ENCODE measurements around the gene ALDH16A1.

The ALDH16A1 gene

DNA sequence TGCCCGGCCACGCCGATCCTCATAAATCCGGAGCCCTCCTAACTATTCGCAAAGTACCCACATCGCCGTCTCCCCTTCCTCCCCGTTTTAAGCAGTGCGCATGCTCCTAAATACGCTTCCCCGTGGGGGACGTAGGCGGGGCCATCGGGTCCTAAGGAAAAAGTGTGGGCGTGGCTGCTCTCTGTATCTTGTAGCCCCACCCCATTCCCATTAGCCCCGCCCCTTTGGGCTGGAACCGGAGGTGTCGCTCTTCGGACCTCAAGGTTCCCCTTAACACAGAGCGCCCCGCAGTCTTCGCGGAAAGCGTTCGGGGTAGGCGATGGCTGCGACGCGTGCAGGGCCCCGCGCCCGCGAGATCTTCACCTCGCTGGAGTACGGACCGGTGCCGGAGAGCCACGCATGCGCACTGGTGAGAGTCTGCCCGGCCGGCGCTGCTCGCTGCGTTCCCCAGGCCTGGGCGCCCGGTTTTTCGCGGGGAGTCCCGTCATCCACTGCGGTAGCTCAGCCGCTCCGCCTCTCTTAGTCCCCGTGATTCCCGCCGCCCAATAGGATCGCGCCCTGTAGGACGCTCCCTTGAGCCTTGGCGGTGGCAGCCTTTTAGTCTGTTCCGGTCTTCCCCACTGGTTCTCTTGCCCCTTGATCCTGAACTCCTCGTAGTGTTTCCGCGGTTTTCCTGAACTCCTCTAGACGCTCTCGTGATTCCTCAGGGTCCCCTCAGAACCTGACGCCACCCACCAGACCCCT, at the start of gene ALDH16A1:
ALDH16A1 (plus strand) TSS at position 213 of the 744 bp plus-strand sequence; CDS start at position 320, 107 bp downstream.
- peak; percentile 97 for DNase-seq

DNA sequence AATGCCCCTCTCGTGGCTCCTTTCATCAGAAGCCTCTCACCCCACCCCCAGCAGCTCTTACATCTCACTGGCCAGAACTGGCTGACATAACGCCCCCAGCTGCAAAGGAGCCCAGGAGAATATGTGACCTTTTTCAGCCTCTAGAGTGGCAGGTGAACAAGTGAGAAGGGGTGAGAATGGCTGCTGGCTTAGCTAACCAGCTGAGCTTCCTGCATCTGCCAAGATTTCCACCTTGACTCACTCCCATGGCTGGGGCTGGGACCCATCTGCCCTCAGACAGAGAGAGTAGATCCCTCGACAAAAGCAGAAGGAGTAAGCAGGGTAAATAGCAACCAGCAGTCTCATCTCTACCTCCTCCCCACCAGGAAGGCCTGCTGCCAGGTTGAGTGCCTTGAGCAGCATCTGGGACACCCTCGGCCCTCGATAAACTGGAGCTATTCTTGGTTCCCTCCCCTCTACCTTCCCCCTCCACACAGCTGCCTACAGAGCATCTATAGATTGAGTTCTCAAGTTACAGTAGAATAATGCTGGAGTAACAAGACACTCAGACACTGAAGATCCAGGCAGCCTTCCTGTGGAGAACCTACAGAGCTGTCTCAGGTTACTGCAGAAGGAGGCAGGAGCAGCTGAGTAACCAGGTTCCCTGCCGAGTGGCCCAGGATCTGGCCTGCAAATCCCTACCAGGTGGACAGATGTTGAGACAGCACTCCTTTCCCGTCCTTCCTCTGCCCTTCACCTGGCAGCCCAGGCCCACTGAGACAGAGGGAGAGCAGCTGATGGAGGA, 49.4 kb upstream of the ALDH16A1 start:
- no peak for DNase-seq

DNA sequence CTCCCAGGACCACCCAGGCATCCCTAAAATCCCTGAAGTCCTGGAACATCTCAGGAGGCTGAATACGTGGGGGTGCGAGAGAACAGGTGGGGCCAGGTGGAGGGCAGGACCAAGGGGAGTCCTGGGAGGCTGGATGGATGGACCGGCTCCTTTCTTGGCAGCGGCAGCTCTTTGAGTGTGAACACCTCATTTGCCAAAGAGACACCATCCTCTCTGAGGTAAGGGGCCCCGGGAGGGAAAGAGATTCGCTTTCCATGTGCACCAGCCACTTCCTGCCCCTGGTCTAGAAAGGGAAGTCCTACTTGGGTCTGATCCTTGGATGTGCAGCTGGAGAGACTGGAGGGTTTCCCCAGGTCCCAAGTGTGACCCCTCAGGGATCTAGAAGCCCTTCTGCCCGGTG, 45.9 kb upstream of the ALDH16A1 start:
- DNase-seq = no peak

DNA sequence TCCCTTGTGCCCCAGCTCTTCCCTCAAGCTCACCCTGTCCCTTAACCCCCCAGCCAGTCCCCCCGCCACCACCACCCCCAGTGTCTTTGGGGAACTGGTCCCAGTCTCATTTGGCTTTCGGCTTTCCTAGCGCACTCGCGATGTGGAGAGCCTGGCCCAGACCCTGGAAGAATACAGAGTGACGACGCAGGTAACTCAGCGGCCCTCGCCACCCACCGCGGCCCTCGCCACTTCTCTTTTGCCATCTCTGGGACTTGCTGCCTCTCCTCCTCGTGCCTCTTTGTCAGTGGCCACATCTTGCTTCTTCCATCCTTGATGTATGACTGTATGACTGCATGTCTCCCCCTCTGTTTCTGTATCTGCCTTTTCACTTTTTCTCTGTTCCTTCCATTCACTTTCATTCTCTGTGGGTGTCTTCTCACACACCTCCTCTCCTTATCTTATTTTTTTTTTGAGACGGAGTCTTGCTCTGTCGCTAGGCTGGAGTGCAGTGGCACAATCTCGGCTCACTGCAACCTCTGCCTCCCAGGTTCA, 45.5 kb upstream of the ALDH16A1 start:
- DNase-seq = no peak

DNA sequence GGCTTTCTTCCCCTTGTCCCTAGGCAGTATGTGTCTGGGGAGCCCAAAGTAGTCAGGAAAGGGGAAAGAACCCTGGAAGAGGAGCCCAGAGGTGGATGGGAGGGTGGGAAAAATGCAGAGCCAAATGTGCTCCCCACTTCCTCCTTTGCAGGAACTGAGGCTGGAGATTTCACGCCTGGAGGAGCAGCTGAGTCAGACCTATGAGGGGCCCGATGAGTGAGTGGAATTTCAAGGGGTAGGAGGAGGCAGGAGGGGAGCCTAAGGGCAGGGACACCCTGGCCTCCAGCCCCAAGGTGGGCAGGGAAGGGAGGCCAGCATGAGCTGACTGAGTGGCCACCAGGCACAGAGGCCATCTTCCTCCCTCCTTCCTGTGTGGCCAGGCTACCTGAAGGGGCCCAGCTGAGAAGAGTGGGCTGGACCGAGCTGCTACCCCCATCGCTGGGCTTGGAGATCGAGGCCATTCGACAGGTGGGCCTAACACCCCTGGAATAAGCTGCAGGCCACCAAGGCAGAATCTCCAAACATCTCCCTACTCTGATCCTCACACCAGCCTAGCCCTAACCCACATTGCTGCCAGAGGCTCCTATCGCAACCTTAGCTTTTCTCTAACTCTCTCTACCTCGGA, 44.1 kb upstream of the ALDH16A1 start:
- DNase-seq = peak; percentile 16

DNA sequence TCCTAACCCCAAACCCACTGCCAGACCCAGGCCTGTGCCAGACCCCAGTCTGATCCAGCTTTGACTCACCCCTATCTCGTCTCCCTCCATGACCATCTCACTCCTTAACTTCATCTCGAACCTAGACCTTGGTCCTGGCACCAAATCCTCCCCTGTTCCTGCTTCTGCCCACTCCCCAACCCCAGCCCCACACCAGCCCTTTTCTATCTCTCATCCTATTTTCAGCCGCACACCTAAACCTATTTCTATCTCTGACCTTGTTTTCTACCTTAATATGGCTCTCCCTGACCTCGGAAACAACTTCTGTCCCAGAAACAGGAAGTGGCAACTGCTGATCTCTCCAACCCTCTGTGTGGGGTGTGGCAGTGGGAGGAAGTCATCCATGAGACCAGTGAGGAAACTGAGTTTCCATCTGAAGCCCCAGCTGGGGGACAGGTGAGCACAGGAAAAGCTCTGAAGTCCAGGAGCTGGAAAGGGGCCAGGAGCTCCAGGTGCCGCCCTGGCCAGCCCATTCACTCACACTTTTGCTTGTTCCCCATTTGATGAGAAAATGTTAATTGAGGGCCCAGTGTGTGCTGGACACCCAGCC, 43.5 kb upstream of the ALDH16A1 start:
- DNase-seq = no peak

DNA sequence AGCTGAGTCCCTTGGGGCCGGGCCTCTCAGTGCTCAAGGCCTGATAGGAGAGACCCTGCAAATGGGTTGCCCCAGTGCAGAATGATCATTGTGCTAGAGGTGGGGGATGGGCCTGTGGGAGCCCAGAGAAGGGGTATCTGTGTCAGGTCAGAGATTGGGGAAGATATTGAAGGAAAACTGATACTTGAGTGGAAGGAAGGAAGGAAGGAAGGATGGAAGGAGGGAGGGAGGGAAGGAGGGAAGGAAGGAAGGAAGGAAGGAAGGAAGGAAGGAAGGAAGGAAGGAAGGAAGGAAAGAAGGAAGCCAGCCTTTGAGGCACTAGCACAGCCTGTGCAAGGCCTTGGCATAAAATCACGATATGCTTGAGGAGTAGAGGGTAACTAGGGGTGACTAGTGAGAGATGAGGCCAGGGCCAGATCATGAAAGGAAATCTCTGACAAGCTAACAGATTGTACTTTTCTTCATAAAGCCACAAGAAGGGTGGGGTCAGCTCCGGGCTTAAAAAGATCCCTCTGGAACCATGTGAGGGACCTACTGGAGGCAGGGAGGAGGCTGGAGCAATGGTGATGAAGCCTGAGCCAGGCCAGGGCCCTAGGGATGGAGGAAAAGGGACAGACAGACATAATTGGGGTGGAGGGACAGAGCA, 41.2 kb upstream of the ALDH16A1 start:
- DNase-seq = no peak

DNA sequence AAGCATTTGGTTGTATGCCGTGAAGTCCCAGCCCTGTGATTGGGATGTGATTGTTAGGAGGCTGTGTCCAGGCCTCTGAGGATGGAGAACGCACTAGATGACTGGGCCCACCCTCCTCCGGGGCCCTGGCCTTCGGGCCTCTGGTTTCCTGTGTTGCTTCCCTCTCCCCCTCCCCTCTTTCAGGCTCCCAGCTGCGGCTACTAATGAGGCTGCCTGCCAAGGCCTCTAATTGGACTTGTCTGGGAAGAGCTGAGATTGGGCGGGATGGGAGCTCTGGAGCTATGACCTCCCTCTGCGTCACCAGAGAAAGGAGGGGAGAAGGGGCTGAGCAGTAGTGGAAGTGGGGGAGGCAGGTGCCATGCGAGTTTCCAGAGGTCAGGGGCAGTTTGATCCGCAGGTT, 39.7 kb upstream of the ALDH16A1 start:
- DNase-seq = no peak

DNA sequence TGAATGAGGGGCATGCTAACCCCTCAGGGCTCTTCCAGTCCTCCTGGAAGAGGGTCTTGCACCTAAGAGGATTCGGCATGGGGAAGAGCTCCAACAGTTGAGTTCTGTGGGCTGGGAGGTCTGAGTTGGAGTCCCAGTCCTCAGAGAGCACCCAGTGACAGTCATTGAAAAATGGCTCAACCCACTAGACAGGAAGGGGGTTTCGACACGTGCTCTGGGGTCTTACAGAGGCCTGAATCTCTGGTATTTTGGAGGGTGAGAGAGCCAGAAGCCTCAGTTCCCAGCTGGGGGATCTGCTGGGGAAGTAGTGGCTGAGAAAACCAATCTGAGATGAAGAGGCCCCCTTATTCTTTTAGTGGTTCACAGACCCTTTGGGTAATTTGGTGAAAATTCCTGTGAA, 38.8 kb upstream of the ALDH16A1 start:
- DNase-seq = no peak

DNA sequence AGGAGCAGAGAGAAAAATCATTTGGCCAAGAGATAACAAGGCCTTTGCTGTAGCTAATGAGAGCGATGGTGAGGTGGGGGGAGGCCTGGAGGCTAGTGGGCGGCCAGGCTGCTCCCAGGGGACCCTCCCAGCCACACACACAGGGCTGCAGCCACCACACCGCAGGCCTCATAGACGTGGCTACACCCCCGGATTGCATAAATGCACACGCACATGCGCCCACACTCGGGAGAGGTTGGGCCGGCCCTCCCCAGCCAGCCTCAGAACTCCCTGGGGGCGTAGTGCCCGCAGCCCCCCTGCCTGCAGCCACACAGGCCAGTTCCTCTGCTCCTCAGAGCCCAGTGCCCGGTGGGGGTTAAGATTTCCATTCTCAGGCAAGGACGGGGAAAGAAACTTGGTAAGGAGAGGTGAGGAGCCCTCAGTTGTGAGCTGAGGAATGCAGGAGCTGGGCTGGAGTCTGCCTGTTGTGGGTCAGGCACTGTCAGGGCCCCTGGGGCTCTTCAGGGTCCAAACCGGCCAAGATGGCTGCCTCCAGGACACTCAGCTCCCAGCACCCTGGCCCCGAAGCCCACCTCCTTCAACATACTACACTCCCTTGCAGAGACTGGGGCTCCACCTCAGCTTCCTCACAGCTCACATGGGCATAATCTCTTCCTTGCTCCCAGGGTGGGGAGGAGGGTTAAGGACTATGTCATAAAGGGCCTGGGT, 37.8 kb upstream of the ALDH16A1 start:
- no peak for DNase-seq

DNA sequence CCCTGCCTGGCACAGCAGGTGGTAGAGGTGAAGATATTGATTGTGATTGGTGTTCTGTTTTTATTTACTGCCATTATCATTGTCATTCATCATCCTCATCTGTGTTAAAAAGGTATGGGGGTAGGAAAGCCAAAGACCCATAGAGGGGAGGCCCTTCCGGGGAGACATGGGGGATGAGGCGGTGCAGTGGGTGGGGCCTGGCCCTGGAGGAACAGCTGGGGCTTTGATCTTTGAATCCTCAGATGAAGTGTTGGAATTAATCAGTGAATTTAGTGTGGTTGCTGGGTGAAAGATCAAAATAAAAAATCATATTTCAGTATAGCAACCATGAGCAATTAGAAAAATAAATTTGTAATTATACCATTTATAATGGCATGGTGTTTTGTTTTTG, 37.2 kb upstream of the ALDH16A1 start:
- DNase-seq = no peak

DNA sequence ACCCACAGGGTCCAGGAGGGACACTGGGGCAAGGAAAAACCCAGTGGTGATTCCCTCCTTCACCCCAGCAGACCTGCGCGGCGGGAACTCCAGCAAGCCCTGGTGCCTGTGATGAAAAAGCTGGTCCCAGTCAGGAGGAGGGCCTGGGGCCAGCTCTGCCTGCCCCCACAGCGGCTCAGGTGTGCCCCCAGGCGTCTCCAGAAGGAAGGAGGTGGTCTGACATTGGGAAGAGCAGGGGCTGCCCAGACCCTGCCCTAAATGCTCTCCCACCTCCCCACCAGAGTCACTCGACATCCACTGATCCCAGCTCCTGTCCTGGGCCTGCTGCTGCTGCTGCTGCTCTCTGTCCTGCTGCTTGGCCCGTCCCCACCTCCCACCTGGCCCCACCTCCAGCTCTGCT, 35.9 kb upstream of the ALDH16A1 start:
- DNase-seq = no peak

DNA sequence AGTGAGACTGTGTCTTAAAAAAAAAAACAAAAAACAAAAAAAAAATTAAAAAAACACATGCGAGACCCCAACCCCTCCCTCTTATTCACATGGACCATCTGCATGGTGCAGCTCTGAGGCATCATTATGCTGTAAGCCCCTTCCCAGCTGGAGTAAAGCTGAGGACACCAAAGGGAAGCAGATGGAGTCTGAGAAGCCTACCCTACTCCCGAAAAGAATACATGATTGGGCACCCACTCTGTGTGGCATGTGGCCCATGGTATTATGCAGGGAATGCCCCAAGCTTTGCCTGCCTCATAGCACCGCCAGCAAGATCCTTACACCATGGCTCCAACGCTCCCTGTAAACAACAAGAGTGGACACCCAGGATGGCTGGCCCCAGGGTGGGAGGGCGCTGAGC, 34.5 kb upstream of the ALDH16A1 start:
- no peak for DNase-seq

DNA sequence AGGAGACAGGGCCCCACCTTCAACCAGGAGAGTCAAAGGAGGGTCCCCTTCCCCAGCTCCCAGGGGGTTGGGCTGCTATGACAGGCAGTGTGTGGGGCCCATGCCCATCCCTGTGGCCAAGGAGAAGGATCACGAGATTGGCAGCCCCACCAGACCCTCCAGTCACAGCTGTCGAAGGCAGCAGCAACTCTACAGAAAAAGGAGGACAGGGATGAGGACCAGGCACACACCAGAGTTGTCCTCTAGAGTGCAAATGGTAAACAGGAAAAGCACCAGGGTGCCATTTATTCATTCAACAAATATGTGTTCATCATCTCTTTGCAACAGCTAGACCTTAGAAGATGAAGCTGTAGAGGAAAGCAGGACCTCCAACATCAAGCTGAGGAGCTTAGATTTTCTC, 33.9 kb upstream of the ALDH16A1 start:
- DNase-seq = no peak

DNA sequence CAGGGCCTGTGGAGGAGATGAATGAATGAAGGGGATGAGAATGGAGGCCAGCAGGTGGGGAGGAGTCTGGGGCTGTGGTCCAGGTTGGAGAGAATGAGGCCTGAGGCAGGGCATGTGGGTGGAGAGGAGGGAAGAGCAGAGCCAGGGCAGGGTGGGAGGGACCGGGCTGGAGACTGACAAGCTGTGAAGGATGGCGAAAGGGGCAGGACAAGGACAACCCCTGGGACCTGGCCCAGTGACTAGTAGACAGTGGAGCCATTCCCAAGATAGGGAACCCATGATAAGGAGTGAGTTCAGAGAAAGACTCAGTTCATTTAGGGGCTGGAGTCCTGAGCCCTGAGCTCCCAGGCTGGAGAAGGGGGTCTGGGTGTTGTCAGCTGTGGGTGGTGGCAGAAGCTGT, 32.8 kb upstream of the ALDH16A1 start:
- no peak for DNase-seq

DNA sequence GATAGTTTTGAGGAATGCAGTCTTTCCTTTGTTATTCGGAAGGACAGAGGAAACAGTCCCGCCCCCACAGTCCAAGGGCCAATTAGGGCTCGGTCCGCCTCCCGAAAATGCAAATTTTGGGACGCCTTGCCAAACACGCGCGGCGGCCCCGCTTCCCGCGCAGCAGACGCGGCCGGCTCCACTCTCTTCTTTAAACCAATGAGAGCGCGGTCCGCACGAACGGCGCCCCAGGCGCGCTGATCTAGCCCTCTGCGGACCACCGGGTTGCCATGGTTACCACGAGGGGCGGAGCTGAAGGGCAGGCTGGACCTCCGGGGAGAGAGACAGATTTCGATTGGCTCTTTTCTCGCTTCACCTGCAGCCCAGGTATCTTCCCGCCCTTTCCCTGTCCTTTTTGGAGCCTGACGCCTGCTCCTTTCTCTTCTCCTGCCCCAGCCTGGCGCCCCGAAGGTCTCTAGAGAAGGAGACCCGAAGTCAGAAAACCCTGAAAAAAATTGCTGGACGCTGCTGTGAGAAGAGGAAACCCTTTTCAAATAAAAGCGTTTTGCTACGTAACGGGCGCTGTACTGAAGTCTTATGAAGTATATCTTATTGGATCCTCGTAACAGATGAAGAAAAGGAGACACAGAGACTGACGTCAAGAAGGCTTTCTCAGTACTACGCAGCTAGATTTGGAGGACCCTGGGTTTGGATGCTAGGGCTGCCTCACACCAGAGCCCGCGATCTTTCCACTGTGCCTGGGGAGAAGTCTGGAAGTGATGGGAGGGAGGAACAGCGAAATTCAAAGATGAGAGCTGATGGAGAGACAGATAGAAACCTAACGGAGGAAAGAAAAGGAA, 31.8 kb upstream of the ALDH16A1 start:
- DNase-seq = no peak

DNA sequence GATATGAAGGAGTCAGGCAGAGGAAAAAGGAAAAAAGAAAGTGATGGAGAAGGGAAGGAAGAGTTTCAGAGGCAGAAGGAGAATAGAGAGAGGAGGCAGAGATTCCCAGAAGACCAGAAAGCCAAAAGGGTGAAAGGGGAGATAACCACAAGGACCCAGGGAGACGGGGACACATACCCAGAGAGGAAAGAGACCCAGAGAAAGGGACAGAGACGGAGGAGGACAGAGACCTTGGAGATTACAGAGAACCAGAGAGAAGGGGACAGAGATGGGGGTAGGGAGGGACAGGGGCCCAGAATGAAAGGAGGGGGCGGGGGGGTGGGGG, 31.2 kb upstream of the ALDH16A1 start:
- no peak for DNase-seq

DNA sequence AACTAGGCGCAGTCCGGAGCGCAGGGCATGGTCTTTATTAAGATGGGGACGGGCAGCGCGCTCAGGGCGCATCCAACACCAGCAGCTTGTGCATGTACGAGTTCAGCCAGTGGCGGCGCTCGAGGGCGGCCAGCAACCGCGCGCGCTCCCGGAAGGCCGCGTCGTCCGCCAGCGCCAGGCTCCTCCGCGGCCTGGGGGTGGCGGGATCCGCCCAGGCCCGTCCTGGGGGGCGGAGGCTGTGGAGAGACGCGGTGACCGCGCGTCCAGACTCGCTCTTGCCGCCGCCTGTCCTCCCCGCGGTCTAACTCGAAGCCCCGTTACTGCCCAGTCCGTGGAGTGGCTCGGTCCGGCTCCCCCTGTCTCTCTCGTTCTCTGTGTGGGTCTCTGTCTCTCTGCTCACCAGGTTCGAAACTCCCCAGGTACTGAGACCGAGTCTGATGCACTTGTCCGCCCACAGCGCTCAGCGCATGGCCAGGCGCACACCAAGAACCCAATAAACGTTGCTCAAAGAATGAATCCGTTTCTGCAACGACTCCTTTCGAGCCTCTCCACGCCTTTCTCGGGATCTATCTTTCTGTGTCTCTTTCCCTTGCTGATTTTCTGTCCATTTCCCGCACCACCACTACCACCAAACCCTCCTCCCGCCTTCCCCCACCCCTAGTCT, 30.5 kb upstream of the ALDH16A1 start:
- DNase-seq = no peak

DNA sequence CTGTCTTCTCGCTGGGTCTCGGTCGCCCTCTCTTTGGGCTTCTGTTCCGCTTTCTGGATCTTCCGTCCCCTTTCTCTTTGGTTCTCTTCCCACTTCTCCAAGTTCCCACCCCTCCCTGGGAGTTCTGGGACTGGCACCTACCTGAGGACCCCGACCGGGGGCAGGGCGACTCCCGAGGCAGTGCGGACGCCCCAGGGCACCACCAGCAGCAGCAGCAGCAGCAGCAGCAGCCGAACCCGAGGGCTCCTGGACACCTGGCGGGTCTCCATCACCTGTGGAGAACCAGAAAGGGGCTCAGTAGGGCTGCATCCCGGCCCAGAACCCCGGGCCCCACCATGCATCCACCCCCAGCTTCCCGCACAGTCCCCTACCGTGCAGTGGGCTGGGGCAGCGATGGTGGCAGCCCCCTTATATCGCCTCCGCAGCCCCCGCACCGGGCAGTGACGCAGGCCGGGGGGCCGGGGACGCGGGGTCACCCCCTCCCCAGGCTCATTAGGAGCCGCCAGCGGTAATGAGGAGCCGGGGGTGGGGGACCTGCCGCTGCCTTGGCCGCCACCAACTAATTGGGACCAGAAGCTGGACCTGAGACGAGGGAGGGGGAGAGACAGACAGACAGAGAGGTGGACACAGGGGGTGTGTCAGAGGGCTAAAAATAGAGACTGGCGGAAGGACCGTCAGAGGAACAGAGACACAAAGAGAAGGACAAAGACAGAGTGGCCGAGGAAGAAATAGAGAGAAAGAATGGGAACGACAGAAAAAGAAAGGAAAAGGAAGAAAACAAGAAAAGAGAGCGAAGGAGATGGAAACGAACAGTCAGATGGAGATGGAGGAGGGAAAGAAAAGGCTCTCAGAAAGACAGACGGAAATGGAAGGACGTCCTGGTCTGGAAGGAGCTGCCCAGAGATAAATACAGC, 29.7 kb upstream of the ALDH16A1 start, which contains the start of gene PTH2:
PTH2 (minus strand) TSS at position 371 of the 914 bp plus-strand sequence; CDS start at position 269, 102 bp downstream.
- DNase-seq = no peak

DNA sequence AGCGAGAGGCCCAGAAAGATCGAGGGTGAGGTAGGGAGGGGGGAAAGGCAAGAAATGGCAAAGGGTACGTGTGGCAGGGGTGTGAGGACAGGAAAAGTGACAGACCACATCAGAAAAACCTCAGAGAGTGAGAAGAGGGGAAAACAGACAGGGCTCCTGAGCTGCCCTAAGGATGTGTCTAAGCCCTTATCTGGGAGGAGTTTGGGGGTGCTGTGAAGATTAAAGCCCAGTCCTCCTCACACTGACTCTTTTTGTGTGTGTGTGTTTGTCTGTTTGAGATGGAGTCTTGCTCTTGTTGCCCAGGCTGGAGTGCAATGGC, 29.1 kb upstream of the ALDH16A1 start:
- DNase-seq = no peak

Measured in HCEC 1CT (cell line).